GM21367 (cell line): Measurements from ENCODE around the gene PPP1R17.

Source experiments
- ATAC-seq: cut with Tn5 transposase; IDR thresholded peaks from one replicate; pipeline ENCODE4 v1.9.1; 2021; ENCODE audit not compliant: unreplicated experiment

Gene PPP1R17

GRCh38 chr7:31687024-31687748 is at the start of gene PPP1R17:
Gene PPP1R17 (plus strand): TSS chr7:31687215. CDS start chr7:31692442, 5,227 bp downstream.
- ATAC-seq = no peak

GRCh38 chr7:31640381-31640780 is 46.6 kb upstream of the PPP1R17 start:
- no peak for ATAC-seq

DNA sequence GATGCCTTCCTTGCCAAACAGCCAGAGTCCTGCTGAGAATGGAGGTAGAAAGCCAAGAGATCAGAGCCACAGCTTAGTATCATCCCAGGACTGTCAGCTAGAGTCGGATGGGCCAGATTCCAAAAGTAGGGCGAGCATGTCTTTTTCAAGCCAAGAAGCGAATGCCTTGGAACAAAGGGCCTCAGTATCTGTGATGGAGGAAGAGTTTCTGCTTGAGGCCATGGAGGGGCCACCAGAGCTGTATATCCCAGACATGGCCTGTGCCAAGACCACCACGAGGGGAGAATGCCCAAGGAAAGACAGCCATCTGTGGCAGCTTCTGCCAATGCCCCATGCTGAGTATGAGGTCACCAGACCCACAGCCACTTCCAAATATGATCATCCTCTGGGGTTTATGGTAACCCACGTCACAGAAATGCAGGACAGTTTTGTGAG is 44.3 kb upstream of the PPP1R17 start:
- ATAC-seq = no peak

GRCh38 chr7:31646942-31647341 is 40.1 kb upstream of the PPP1R17 start:
- ATAC-seq = no peak

DNA sequence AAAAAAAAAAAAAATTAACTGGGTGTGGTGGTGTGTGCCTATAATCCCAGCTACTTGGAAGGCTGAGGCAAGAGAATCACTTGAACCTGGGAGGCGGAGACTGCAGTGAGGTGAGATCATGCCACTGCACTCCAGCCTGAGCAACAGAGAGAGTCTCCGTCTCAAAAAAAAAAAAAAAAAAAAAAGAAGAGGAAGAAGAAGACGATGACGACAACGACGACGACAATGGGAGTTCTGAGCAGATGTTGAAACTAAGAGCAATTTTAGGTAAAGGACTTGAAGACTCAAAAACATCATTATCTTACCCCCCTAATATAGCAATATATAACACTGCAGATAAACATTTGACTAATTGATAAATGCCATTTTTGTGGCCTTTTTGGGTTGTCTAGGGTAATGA is 39.5 kb upstream of the PPP1R17 start:
- ATAC-seq = no peak

DNA sequence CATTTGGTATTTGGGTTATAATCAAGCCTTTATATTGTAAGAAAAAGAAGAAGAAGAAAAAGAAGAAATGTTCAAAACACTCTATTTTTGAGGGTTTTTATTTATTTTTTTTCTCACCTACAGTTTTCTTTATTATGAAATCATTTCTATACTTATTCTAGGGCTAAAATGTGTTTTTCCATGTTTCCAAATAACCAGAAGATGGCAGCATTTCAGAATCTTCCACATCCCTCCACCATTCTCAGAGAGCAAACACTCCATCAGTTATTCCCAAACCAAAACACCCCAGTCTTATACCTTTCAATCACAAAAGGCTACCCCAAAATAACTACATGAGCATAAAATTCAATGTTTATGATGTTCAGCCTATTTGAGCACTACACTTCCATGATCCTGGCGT is 38.7 kb upstream of the PPP1R17 start:
- no peak for ATAC-seq

GRCh38 chr7:31648880-31649279 is 38.1 kb upstream of the PPP1R17 start:
- ATAC-seq = no peak

DNA sequence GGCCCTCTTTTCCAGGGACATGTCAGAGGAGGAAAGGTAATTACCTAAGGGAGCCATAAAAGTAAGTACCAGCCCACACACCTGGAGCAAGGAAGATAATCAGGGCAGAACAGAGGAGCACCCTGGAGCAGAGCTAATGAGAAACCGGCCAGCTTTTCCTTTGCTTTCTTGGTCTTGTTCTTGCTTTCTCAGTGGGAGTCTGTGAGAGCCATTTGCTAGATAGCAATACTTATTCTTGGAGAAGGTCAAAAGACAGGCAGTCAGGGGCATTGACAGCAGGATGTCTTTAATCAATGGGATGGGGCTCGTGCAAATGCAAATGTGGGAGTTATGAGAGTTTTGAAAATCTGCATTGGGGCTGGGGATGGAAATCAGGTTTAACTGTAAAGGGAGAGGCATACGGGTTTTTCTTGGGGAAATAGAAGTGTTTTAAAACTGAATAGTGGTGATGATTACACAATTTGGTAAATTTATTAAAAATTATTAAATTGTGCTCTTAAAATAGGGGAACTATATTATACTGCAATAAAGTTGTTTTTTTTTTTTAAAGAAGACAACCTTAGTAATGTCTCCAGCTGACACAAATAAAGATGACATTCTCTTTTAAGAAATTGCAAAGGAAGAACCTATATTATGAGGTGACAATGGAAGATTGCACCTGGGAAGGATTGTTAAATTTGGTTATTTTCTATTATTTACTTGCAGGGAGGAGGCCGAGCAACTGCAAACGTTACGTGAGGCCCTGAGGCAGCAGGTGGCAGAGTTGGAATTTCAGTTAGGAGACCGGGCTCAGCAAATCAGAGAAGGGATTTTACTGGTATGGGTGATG is 35.6 kb upstream of the PPP1R17 start:
- no peak for ATAC-seq

DNA sequence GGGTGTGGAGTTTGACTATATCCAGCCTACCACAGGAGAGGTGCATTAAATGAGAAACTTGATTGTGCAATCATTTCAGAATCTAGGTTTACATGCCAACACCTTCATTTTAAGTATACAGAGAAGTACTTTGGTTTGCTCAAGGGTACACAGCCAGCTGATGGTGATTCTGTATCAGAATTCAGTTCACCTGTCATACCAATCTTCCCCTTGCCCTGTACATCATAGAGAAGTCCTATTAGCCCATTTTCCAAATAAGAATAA is 35.0 kb upstream of the PPP1R17 start:
- ATAC-seq = no peak

DNA sequence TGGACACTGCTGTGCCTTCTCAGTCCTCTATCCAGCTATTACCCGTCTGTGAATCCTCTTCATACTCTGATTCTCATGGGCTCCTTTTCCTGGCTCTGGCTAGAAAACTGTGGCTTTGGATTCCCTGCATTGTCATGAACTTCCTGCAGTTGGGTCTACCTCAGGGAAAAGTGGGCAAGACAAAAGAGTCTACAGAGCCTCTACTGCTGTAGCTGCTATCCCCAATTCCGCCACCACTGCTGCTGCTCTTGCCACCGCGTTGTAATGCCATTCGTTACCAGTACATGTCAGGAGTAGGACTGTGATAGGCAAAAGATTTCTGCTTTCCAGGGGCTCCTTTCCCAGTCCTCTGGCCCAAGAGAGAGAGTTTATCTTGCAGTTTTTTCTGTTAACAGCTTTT is 23.9 kb upstream of the PPP1R17 start:
- ATAC-seq = no peak

- ATAC-seq = no peak
These were observed 22.1 kb upstream of the PPP1R17 start for GRCh38 chr7:31664890-31665289.

DNA sequence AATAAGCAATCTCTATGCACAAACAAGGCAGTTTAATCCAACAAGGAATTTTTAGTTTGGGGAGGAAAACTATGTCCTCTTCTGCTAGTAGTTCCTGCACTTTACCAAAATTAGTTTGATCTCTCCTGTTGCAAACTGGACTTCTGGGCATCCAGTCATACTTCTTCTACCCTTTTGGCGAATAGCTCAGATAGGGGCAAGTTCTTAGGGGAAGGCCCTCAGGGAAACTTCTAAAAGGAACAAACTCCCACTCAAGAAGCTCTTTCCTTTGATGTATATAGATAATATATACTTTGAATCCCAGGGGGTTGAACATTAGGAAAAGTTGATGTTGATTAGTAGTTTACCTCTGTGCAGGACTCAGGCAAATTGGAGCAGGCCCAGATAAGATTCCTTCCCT is 21.5 kb upstream of the PPP1R17 start:
- no peak for ATAC-seq

GRCh38 chr7:31669461-31669860 is 17.6 kb upstream of the PPP1R17 start:
- no peak for ATAC-seq

GRCh38 chr7:31679574-31680305 is 7.3 kb upstream of the PPP1R17 start:
- ATAC-seq = no peak

DNA sequence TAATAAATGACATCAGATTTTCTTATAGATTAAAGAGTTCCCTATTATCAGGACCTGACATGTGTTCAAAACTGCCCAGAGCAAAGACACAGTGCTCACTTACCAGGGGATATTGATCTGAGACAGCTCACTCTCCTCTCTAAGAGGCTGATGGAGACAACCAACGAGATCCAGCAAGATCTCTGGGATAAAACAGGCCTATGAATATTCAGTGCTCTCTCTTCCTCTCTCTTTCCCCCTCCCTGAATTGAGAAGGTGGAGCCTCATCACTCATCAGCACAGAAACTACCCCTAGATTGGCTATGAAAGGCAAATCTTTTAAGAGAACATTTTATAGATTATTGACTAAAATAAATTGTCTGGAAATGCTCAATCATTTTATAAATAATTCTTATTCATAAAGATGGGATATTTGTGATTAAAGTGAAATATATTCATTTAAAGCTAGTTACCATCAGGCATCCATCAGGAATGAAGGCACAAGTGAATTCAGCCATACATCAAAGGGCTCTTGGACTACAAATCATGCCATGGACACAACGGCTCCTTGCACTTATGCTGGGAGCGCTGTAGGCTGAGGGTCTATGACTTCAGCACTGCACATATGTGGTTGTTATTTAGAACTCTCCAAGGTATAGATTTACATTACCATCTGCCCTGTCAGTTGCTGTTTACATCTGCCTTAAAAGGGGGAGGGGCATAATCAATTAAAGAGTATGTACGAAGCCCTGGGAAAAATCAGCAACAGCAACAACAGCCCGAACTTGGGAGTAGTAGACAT is 3.4 kb upstream of the PPP1R17 start:
- ATAC-seq = no peak

- peak; percentile 93 for ATAC-seq
These were observed 1.4 kb downstream of the PPP1R17 start for GRCh38 chr7:31688372-31688771.

GRCh38 chr7:31688996-31689395 is 2.0 kb downstream of the PPP1R17 start:
- ATAC-seq = no peak

DNA sequence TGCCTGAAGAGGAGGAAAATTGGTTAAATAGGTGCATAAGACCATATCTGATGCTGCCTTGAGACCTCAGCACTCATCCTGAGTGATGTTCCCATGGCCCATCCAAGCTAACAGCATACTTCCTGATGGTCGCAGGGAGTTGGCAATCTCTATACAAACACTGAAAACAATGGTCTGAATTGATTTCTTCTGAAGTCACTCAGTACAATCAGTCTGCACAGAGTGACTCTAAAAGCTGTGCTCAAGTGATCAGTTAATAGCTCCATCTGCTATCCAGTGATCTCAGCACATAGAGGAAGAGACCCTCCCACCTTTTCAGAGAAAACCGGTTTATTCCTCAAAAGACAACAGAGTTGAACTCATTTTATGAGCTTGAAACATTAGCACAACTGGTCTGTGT is 3.9 kb downstream of the PPP1R17 start:
- no peak for ATAC-seq

- ATAC-seq = no peak
These were observed 5.4 kb downstream of the PPP1R17 start for GRCh38 chr7:31692451-31692850.

- ATAC-seq = no peak
These were observed 5.9 kb downstream of the PPP1R17 start for GRCh38 chr7:31692871-31693270.
